ENCODE data around the gene CRIP2. TPM values are rescaled to one million over a fixed set of nuclear protein-coding genes. Genes with fewer than 3 reads are reported as not detected.

The CRIP2 gene
- total and polyA plus RNA-seq, 4 donors, result 267 to 698 (median 392) TPM

GRCh38 chr14:105486163-105486973 is 11.7 kb downstream of the CRIP2 start, which contains the start of gene CRIP1:
Gene CRIP1 (plus strand): TSS chr14:105486886. CDS start chr14:105487260, 374 bp downstream.
- ATAC-seq (ENCODE audit: low FRiP score) (no peak), DNase-seq (no peak)
- peak within 1 kb of the TSS; percentile 14 to 27 for H3K4me3 ChIP-seq (ENCODE audit: low read length in 2 of 2)
- H3K36me3 ChIP-seq (ENCODE audit: control insufficient read depth in 1 of 2, insufficient read depth in 2 of 2, low read length in 1 of 2), result no peaks in the 10 kb centered on the region
- H3K27me3 ChIP-seq (ENCODE audit: control insufficient read depth in 1 of 2, insufficient read depth in 2 of 2, low read length in 1 of 2), result no peaks in the 10 kb centered on the region
- peaks cover 0 to 2% of the 10 kb centered on the region in 2 donors for H3K4me1 ChIP-seq (ENCODE audit: control insufficient read depth in 1 of 2, insufficient read depth in 2 of 2, low read length in 2 of 2)
- 1 to 2% methylated on average over 53 to 56 of the region's 56 CpGs for WGBS, 2 donors
- H3K9me3 ChIP-seq (ENCODE audit: control insufficient read depth, low read length), result no peaks in the 10 kb centered on the region
- peak within 1 kb of the TSS; percentile 7 to 99 for H3K27ac ChIP-seq (ENCODE audit: low read depth in 1 of 2, low read length in 2 of 2)
- intact Hi-C loops (cut with DNase I), result loop anchor here (10.0 kb wide), 2 partner anchors 392 to 1762 kb away; no protein-coding TSS in a partner anchor

GRCh38 chr14:105486974-105487448 is 12.4 kb downstream of the CRIP2 start:
- Histone ChIP-seq H3K27me3 (ENCODE audit: control insufficient read depth in 1 of 2, insufficient read depth in 2 of 2, low read length in 1 of 2) (no peaks in the 10 kb centered on the region), H3K36me3 (ENCODE audit: control insufficient read depth in 1 of 2, insufficient read depth in 2 of 2, low read length in 1 of 2) (no peaks in the 10 kb centered on the region), H3K27ac (ENCODE audit: low read depth in 1 of 2, low read length in 2 of 2) (peak overlapping the region; percentile 7 to 99), H3K4me3 (ENCODE audit: low read length in 2 of 2) (peak overlapping the region; percentile 14 to 27), H3K4me1 (ENCODE audit: control insufficient read depth in 1 of 2, insufficient read depth in 2 of 2, low read length in 2 of 2) (peaks cover 0 to 2% of the 10 kb centered on the region in 2 donors), H3K9me3 (ENCODE audit: control insufficient read depth, low read length) (no peaks in the 10 kb centered on the region)
- WGBS, 2 donors, result 1% methylated on average over 27 to 45 of the region's 45 CpGs
- ATAC-seq (ENCODE audit: low FRiP score), result peak; percentile 1
- peak; percentile 85 to 94 for DNase-seq
- intact Hi-C loops (cut with DNase I), result loop anchor here (10.0 kb wide), 2 partner anchors 392 to 1762 kb away; no protein-coding TSS in a partner anchor

GRCh38 chr14:105487449-105487985 is 12.9 kb downstream of the CRIP2 start:
- Histone ChIP-seq H3K9me3 (ENCODE audit: control insufficient read depth, low read length) (no peaks in the 10 kb centered on the region), H3K4me3 (ENCODE audit: low read length in 2 of 2) (peak overlapping the region; percentile 14 to 27), H3K27me3 (ENCODE audit: control insufficient read depth in 1 of 2, insufficient read depth in 2 of 2, low read length in 1 of 2) (no peaks in the 10 kb centered on the region), H3K36me3 (ENCODE audit: control insufficient read depth in 1 of 2, insufficient read depth in 2 of 2, low read length in 1 of 2) (no peaks in the 10 kb centered on the region), H3K4me1 (ENCODE audit: control insufficient read depth in 1 of 2, insufficient read depth in 2 of 2, low read length in 2 of 2) (no peaks in the 10 kb centered on the region), H3K27ac (ENCODE audit: low read depth in 1 of 2, low read length in 2 of 2) (peak overlapping the region; percentile 7 to 33)
- ATAC-seq (ENCODE audit: low FRiP score) (no peak), DNase-seq (peak in 1 of 2 donors; percentile 83)
- 2% methylated on average over 33 to 48 of the region's 48 CpGs for WGBS, 2 donors
- intact Hi-C loops (cut with DNase I), result loop anchor here (10.0 kb wide), 2 partner anchors 393 to 1763 kb away; no protein-coding TSS in a partner anchor

GRCh38 chr14:105487986-105488777 is 13.6 kb downstream of the CRIP2 start:
- ATAC-seq (ENCODE audit: low FRiP score) (no peak), DNase-seq (no peak)
- H3K36me3 ChIP-seq (ENCODE audit: control insufficient read depth in 1 of 2, insufficient read depth in 2 of 2, low read length in 1 of 2), result no peaks in the 10 kb centered on the region
- H3K27ac ChIP-seq (ENCODE audit: low read depth in 1 of 2, low read length in 2 of 2), result peak overlapping the region; percentile 7 to 33
- H3K27me3 ChIP-seq (ENCODE audit: control insufficient read depth in 1 of 2, insufficient read depth in 2 of 2, low read length in 1 of 2), result no peaks in the 10 kb centered on the region
- intact Hi-C loops (cut with DNase I), result loop anchor here (2.0 to 10.0 kb wide), 4 partner anchors 39 to 1763 kb away; no protein-coding TSS in a partner anchor
- peak overlapping the region; percentile 14 to 27 for H3K4me3 ChIP-seq (ENCODE audit: low read length in 2 of 2)
- no peaks in the 10 kb centered on the region for H3K9me3 ChIP-seq (ENCODE audit: control insufficient read depth, low read length)
- H3K4me1 ChIP-seq (ENCODE audit: control insufficient read depth in 1 of 2, insufficient read depth in 2 of 2, low read length in 2 of 2), result no peaks in the 10 kb centered on the region
- 19 to 28% methylated on average over 22 to 26 of the region's 26 CpGs for WGBS, 2 donors

GRCh38 chr14:105488781-105489541 is 14.3 kb downstream of the CRIP2 start:
- DNase-seq, result peak in 1 of 2 donors; percentile 64
- no peaks in the 10 kb centered on the region for H3K4me1 ChIP-seq (ENCODE audit: control insufficient read depth in 1 of 2, insufficient read depth in 2 of 2, low read length in 2 of 2)

GRCh38 chr14:105489542-105490266 is 15.1 kb downstream of the CRIP2 start:
- ATAC-seq (ENCODE audit: low FRiP score) (peak; percentile 19), DNase-seq (peak; percentile 92)
- Histone ChIP-seq H3K9me3 (ENCODE audit: control insufficient read depth, low read length) (no peaks in the 10 kb centered on the region), H3K4me3 (ENCODE audit: low read length in 2 of 2) (peak overlapping the region; percentile 15 to 30), H3K27me3 (ENCODE audit: control insufficient read depth in 1 of 2, insufficient read depth in 2 of 2, low read length in 1 of 2) (no peaks in the 10 kb centered on the region), H3K36me3 (ENCODE audit: control insufficient read depth in 1 of 2, insufficient read depth in 2 of 2, low read length in 1 of 2) (no peaks in the 10 kb centered on the region), H3K27ac (ENCODE audit: low read depth in 1 of 2, low read length in 2 of 2) (peak overlapping the region in 1 of 2 donors; percentile 87), H3K4me1 (ENCODE audit: control insufficient read depth in 1 of 2, insufficient read depth in 2 of 2, low read length in 2 of 2) (no peaks in the 10 kb centered on the region)
- intact Hi-C loops (cut with DNase I), result loop anchor here (2.0 to 10.0 kb wide), 7 partner anchors 38 to 1765 kb away; partner anchors contain the start of genes BRF1 (in 1 of the 2) and TMEM121 (in 1 of the 2)
- WGBS, 2 donors, result 1 to 3% methylated on average over 39 to 44 of the region's 44 CpGs

More at GRCh38 chr14:105488781-105489541, 14.3 kb downstream of the CRIP2 start:
- 25 to 33% methylated on average over 20 of the region's 20 CpGs for WGBS, 2 donors
- Histone ChIP-seq H3K27ac (ENCODE audit: low read depth in 1 of 2, low read length in 2 of 2) (peak overlapping the region in 1 of 2 donors; percentile 37), H3K4me3 (ENCODE audit: low read length in 2 of 2) (no peak overlapping the region), H3K27me3 (ENCODE audit: control insufficient read depth in 1 of 2, insufficient read depth in 2 of 2, low read length in 1 of 2) (no peaks in the 10 kb centered on the region), H3K36me3 (ENCODE audit: control insufficient read depth in 1 of 2, insufficient read depth in 2 of 2, low read length in 1 of 2) (no peaks in the 10 kb centered on the region), H3K9me3 (ENCODE audit: control insufficient read depth, low read length) (no peaks in the 10 kb centered on the region)
- intact Hi-C loops (cut with DNase I), result loop anchor here (2.0 to 10.0 kb wide), 4 partner anchors 40 to 1764 kb away; no protein-coding TSS in a partner anchor
- no peak for ATAC-seq (ENCODE audit: low FRiP score)

DNA sequence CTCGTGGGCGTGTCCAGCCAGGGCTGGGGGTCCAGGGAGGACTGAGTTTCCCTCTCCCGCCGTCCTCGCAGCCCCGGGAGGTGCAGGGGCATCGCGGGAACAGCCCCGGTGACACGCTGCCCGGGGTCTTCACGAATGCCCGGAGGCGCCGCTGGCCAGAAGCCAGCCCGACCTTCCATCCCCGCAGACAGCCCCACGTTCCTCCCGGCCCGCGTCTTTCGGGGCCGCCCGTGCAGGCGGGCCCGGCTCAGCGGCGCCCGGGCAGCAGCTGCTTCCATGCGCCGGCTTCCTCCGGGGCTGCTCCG is 15.6 kb downstream of the CRIP2 start:
- peak overlapping the region; percentile 15 to 30 for H3K4me3 ChIP-seq (ENCODE audit: low read length in 2 of 2)
- H3K9me3 ChIP-seq (ENCODE audit: control insufficient read depth, low read length), result no peaks in the 10 kb centered on the region
- DNase-seq (no peak), ATAC-seq (ENCODE audit: low FRiP score) (peak; percentile 0)
- H3K27ac ChIP-seq (ENCODE audit: low read depth in 1 of 2, low read length in 2 of 2), result peak overlapping the region in 1 of 2 donors; percentile 87
- H3K4me1 ChIP-seq (ENCODE audit: control insufficient read depth in 1 of 2, insufficient read depth in 2 of 2, low read length in 2 of 2), result no peaks in the 10 kb centered on the region
- 0% methylated on average over 20 to 33 of the region's 33 CpGs for WGBS, 2 donors
- H3K27me3 ChIP-seq (ENCODE audit: control insufficient read depth in 1 of 2, insufficient read depth in 2 of 2, low read length in 1 of 2), result no peaks in the 10 kb centered on the region
- no peaks in the 10 kb centered on the region for H3K36me3 ChIP-seq (ENCODE audit: control insufficient read depth in 1 of 2, insufficient read depth in 2 of 2, low read length in 1 of 2)
- intact Hi-C loops (cut with DNase I), result loop anchor here (2.0 to 5.0 kb wide), 4 partner anchors 37 to 188 kb away; partner anchors contain the start of genes BRF1 (in 1 of the 2) and TMEM121 (in 1 of the 2)

Measured in aorta (tissue), 5 donors.